ENCODE data around the gene RBM26.

GRCh38 chr13:79282508-79282907 is 123.5 kb downstream of the RBM26 start:
- TF ChIP-seq POLR2A (IDR thresholded peaks at IDR 0.05) (no peak), CTCF (IDR thresholded peaks at IDR 0.05) (no peak)

Measured in Peyer's patch (tissue), 4 donors.